ENCODE measurements around the gene CIB1.
A peak's percentile ranks its signal among the peaks of the same experiment; 100 is the strongest.
"Not testable (repeated sequence)": the region's sequence is repeated elsewhere in the genome, so short reads cannot be mapped to it uniquely, and the experiment has no call there.

The CIB1 gene

GRCh38 chr15:90233387-90234095, at the start of gene CIB1:
TSS of gene CIB1 (minus strand) at chr15:90233941. CDS start at chr15:90233885, 56 bp downstream.
- TF ChIP-seq EZH2phosphoT487 (IDR thresholded peaks at IDR 0.05; ENCODE audit: borderline replicate concordance) = no peak
- TF ChIP-seq, protein P1, sequence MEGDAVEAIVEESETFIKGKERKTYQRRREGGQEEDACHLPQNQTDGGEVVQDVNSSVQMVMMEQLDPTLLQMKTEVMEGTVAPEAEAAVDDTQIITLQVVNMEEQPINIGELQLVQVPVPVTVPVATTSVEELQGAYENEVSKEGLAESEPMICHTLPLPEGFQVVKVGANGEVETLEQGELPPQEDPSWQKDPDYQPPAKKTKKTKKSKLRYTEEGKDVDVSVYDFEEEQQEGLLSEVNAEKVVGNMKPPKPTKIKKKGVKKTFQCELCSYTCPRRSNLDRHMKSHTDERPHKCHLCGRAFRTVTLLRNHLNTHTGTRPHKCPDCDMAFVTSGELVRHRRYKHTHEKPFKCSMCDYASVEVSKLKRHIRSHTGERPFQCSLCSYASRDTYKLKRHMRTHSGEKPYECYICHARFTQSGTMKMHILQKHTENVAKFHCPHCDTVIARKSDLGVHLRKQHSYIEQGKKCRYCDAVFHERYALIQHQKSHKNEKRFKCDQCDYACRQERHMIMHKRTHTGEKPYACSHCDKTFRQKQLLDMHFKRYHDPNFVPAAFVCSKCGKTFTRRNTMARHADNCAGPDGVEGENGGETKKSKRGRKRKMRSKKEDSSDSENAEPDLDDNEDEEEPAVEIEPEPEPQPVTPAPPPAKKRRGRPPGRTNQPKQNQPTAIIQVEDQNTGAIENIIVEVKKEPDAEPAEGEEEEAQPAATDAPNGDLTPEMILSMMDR (conservative IDR thresholded peaks at IDR 0.05; ENCODE audit: low read length) = no peak; the same call in 1 of the 2 replicates

DNA sequence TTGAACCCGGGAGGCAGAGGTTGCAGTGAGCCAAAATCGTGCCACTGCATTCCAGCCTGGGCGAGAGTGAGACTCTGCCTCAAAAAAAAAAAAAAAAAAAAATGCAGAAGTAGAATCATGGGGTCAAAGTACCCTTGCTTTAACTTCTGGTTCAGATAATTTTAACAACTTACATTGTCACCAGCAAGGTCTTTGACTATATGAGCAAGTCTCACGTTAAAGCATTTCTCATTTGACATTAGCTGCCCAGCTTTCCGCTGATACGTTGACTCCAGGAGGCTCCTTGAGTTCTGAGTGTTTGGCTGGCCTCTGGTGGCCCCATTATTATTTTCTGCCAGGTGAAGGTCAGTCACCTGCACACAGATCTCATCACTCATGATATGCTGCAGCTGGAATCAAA, 47.9 kb upstream of the CIB1 start:
- H3K36me3 ChIP-seq (ENCODE audit: insufficient read depth, low read length); H3K4me2 ChIP-seq (ENCODE audit: low read depth, low read length, poor library complexity, severe bottlenecking); H3K9me3 ChIP-seq (ENCODE audit: insufficient read depth, low read depth, low read length); H3K4me1 ChIP-seq (ENCODE audit: insufficient read depth, low read length, poor library complexity, severe bottlenecking); H2AFZ ChIP-seq (ENCODE audit: low read length); H4K20me1 ChIP-seq (ENCODE audit: insufficient read depth, low read length, poor library complexity, severe bottlenecking); H3K9me2 ChIP-seq (replicated peaks; ENCODE audit: low read depth, low read length); H3K9ac ChIP-seq (ENCODE audit: low read depth, low read length, poor library complexity, severe bottlenecking); H3K27me3 ChIP-seq (ENCODE audit: insufficient read depth, low read length, poor library complexity, severe bottlenecking); H3K79me2 ChIP-seq (ENCODE audit: insufficient read depth, low read length); H3F3A ChIP-seq (ENCODE audit: low read depth); H3K4me3 ChIP-seq (ENCODE audit: low read length, poor library complexity, severe bottlenecking): not testable (repeated sequence)

More at GRCh38 chr15:90233387-90234095, at the start of gene CIB1:
- Histone ChIP-seq H3K36me3 (ENCODE audit: insufficient read depth, low read length) (peaks cover 16% of the 10 kb centered on the region; the same call in 1 of the 2 replicates), H3F3A (ENCODE audit: low read depth) (no peaks in the 10 kb centered on the region), H3K4me2 (ENCODE audit: low read depth, low read length, poor library complexity, severe bottlenecking) (peak within 1 kb of the TSS; percentile 82), H4K20me1 (ENCODE audit: insufficient read depth, low read length, poor library complexity, severe bottlenecking) (peaks cover 4% of the 10 kb centered on the region), H3K9ac (ENCODE audit: low read depth, low read length, poor library complexity, severe bottlenecking) (peak within 1 kb of the TSS; percentile 72), H3K79me2 (ENCODE audit: insufficient read depth, low read length) (peaks cover 30% of the 10 kb centered on the region), H3K4me3 (ENCODE audit: low read length, poor library complexity, severe bottlenecking) (peak within 1 kb of the TSS; percentile 81), H3K9me3 (ENCODE audit: insufficient read depth, low read depth, low read length) (no peaks in the 10 kb centered on the region), H3K27me3 (ENCODE audit: insufficient read depth, low read length, poor library complexity, severe bottlenecking) (no peaks in the 10 kb centered on the region), H2AFZ (ENCODE audit: low read length) (peak within 1 kb of the TSS; percentile 80), H3K4me1 (ENCODE audit: insufficient read depth, low read length, poor library complexity, severe bottlenecking) (peaks cover 34% of the 10 kb centered on the region), H3K9me2 (replicated peaks; ENCODE audit: low read depth, low read length) (no peaks in the 10 kb centered on the region)

DNA sequence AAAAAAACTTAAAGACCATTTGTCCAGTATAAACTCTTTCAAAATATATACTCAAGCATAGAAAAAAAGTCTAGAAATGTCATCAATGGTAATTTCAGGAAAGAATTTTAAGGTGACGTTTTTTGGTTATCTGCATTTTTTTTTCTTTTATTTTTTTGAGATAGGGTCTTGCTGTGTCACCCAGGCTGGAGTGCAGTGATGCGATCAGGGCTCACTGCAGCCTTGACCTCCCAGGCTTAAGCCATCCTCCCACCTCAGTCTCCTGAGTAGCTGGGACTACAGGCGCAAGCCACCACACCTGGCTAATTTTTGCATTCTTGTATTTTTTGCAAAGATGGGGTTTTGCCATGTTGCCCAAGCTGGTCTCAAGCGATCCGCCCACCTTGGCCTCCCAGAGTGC, 47.0 kb upstream of the CIB1 start:
- H3K4me1 ChIP-seq (ENCODE audit: insufficient read depth, low read length, poor library complexity, severe bottlenecking); H3K9me2 ChIP-seq (replicated peaks; ENCODE audit: low read depth, low read length); H3K4me2 ChIP-seq (ENCODE audit: low read depth, low read length, poor library complexity, severe bottlenecking): not testable (repeated sequence)

DNA sequence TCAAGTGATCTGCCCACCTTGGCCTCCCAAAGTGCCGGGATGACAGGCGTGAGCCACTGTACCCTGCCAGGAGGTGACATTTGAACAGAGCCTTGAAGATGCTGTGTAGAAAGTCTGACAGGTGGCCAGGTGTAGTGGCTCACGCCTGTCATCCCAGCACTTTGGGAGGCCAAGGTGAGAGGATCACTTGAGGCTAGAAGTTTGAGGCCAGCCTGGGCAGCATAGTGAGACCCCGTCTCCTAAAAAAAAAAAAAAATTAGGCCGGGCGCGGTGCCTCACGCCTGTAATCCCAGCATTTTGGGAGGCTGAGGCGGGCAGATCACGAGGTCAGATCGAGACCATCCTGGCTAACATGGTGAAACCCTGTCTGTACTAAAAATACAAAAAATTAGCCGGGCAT, 44.7 kb upstream of the CIB1 start:
- H3K9me2 ChIP-seq (replicated peaks; ENCODE audit: low read depth, low read length); H2AFZ ChIP-seq (ENCODE audit: low read length); H3F3A ChIP-seq (ENCODE audit: low read depth); H3K4me3 ChIP-seq (ENCODE audit: low read length, poor library complexity, severe bottlenecking); H3K9me3 ChIP-seq (ENCODE audit: insufficient read depth, low read depth, low read length); H4K20me1 ChIP-seq (ENCODE audit: insufficient read depth, low read length, poor library complexity, severe bottlenecking); H3K36me3 ChIP-seq (ENCODE audit: insufficient read depth, low read length); H3K27me3 ChIP-seq (ENCODE audit: insufficient read depth, low read length, poor library complexity, severe bottlenecking); H3K79me2 ChIP-seq (ENCODE audit: insufficient read depth, low read length); H3K4me1 ChIP-seq (ENCODE audit: insufficient read depth, low read length, poor library complexity, severe bottlenecking); H3K4me2 ChIP-seq (ENCODE audit: low read depth, low read length, poor library complexity, severe bottlenecking); H3K9ac ChIP-seq (ENCODE audit: low read depth, low read length, poor library complexity, severe bottlenecking): not testable (repeated sequence)

More for the DNA sequence above, 47.0 kb upstream of the CIB1 start:
- not testable (repeated sequence) for H3K9me3 ChIP-seq (ENCODE audit: insufficient read depth, low read depth, low read length); H2AFZ ChIP-seq (ENCODE audit: low read length); H4K20me1 ChIP-seq (ENCODE audit: insufficient read depth, low read length, poor library complexity, severe bottlenecking); H3F3A ChIP-seq (ENCODE audit: low read depth); H3K27me3 ChIP-seq (ENCODE audit: insufficient read depth, low read length, poor library complexity, severe bottlenecking); H3K79me2 ChIP-seq (ENCODE audit: insufficient read depth, low read length); H3K9ac ChIP-seq (ENCODE audit: low read depth, low read length, poor library complexity, severe bottlenecking); H3K4me3 ChIP-seq (ENCODE audit: low read length, poor library complexity, severe bottlenecking); H3K36me3 ChIP-seq (ENCODE audit: insufficient read depth, low read length)
